Pons (tissue), 1 donor: ENCODE measurements around the gene USP30.
"Not testable (repeated sequence)": the region's sequence is repeated elsewhere in the genome, so short reads cannot be mapped to it uniquely, and the experiment has no call there.

ENCODE experiments used
- DNase-seq: peaks from one replicate; pipeline ENCODE4 v3.0.0-alpha.2; 2016; ENCODE audit warnings: low spot score

Gene USP30

GRCh38 chr12:109052414-109053323 is at the start of gene USP30:
TSS of gene USP30 (plus strand) at chr12:109052576. CDS start at chr12:109052679, 103 bp downstream.
- DNase-seq: peak; percentile 71

- no peak for DNase-seq
These were observed 48.4 kb upstream of the USP30 start for GRCh38 chr12:109004017-109004416.

GRCh38 chr12:109009766-109010165 is 42.6 kb upstream of the USP30 start:
- no peak for DNase-seq

GRCh38 chr12:109010259-109010658 is 42.1 kb upstream of the USP30 start:
- no peak for DNase-seq

GRCh38 chr12:109014984-109015765 is 37.2 kb upstream of the USP30 start:
- DNase-seq: no peak

- no peak for DNase-seq
These were observed 36.4 kb upstream of the USP30 start for GRCh38 chr12:109016016-109016415.

GRCh38 chr12:109016978-109017377 is 35.4 kb upstream of the USP30 start:
- DNase-seq: no peak

GRCh38 chr12:109018296-109018695 is 34.1 kb upstream of the USP30 start:
- DNase-seq: peak; percentile 4

- peak; percentile 2 for DNase-seq
These were observed 32.1 kb upstream of the USP30 start for GRCh38 chr12:109020146-109020795.

GRCh38 chr12:109020796-109021380 is 31.5 kb upstream of the USP30 start, which contains the start of gene SVOP:
TSS of gene SVOP (minus strand) at chr12:109021068. CDS start at chr12:109020868, 200 bp downstream.
- peak; percentile 69 for DNase-seq

- DNase-seq: no peak
These were observed 24.6 kb upstream of the USP30 start for GRCh38 chr12:109027767-109028166.

- not testable (repeated sequence) for DNase-seq
These were observed 23.8 kb upstream of the USP30 start for GRCh38 chr12:109028624-109029023.

- DNase-seq: no peak
These were observed 23.0 kb upstream of the USP30 start for GRCh38 chr12:109029411-109029810.

- DNase-seq: no peak
These were observed 18.9 kb upstream of the USP30 start for GRCh38 chr12:109033239-109034196.

GRCh38 chr12:109036975-109037374 is 15.4 kb upstream of the USP30 start:
- no peak for DNase-seq

GRCh38 chr12:109044241-109044640 is 8.1 kb upstream of the USP30 start:
- no peak for DNase-seq

- DNase-seq: no peak
These were observed 5.1 kb upstream of the USP30 start for GRCh38 chr12:109047081-109047805.

GRCh38 chr12:109048706-109049105 is 3.7 kb upstream of the USP30 start:
- not testable (repeated sequence) for DNase-seq

GRCh38 chr12:109049794-109050193 is 2.6 kb upstream of the USP30 start:
- not testable (repeated sequence) for DNase-seq

GRCh38 chr12:109052097-109052413 is 321 bp upstream of the USP30 start:
- DNase-seq: no peak
